A673 (cell line): Measurements from ENCODE around the gene MYO1C. TPM values are rescaled to one million over a fixed set of nuclear protein-coding genes. Genes with fewer than 3 reads are reported as not detected.

ENCODE experiments used
- BruUV-seq: library from RNA; stranded (reverse); fragments of 400-500 nt; replicated peaks from 2 replicates; lab custom pipeline; 2021; lab: Mats Ljungman, UMichigan
- CTCF ChIA-PET: fragments of 300-600 bp; sonication (Branson Sonifier 250); formaldehyde crosslinking; loops from one replicate; lab custom pipeline; 2022; ENCODE audit warnings: antibody characterized with exemption; lab: Charles Lee
- POLR2A ChIA-PET: fragments of 300-600 bp; sonication (Branson Sonifier 250); formaldehyde crosslinking; loops from one replicate; lab custom pipeline; 2022; ENCODE audit warnings: antibody characterized with exemption; ENCODE audit not compliant: low non-redundant PET; lab: Charles Lee
- DNase-seq: peaks from one replicate; pipeline ENCODE4 v3.0.0-alpha.2; 2015; ENCODE audit warnings: low spot score
- H3K27ac ChIP-seq: fragments of 200-600 bp; sonication (generic); 2 replicates; pipeline ENCODE4 v1.5.1; 2016; ENCODE audit warnings: mixed run types, low read depth, mild to moderate bottlenecking, mixed read lengths, antibody characterized with exemption, low read length; ENCODE audit not compliant: poor library complexity, severe bottlenecking
- H3K27me3 ChIP-seq: fragments of 200-600 bp; sonication (generic); replicated peaks from 2 replicates; pipeline ENCODE4 v1.6.1; 2017; ENCODE audit warnings: mixed run types, low read depth, mild to moderate bottlenecking, mixed read lengths, antibody characterized with exemption, low read length; ENCODE audit not compliant: insufficient read depth, poor library complexity
- H3K36me3 ChIP-seq: fragments of 200-600 bp; sonication (generic); 2 replicates; pipeline ENCODE4 v1.6.1; 2016; ENCODE audit warnings: mixed run types, mild to moderate bottlenecking, mixed read lengths, antibody characterized with exemption, low read length; ENCODE audit not compliant: insufficient read depth, poor library complexity, severe bottlenecking
- H3K4me1 ChIP-seq: fragments of 200-600 bp; sonication (generic); 2 replicates; pipeline ENCODE4 v1.6.1; 2017; ENCODE audit warnings: mixed run types, mild to moderate bottlenecking, mixed read lengths, antibody characterized with exemption, low read length; ENCODE audit not compliant: insufficient read depth, poor library complexity, severe bottlenecking
- H3K4me3 ChIP-seq: fragments of 200-600 bp; sonication (generic); 2 replicates; pipeline ENCODE4 v1.5.1; 2016; ENCODE audit warnings: low read depth, mixed run types, mild to moderate bottlenecking, mixed read lengths, low read length; ENCODE audit not compliant: poor library complexity, severe bottlenecking
- H3K9me3 ChIP-seq: fragments of 200-600 bp; sonication (generic); 2 replicates; pipeline ENCODE4 v1.6.1; 2016; ENCODE audit warnings: mixed run types, low read depth, mild to moderate bottlenecking, mixed read lengths, antibody characterized with exemption, low read length; ENCODE audit not compliant: poor library complexity, severe bottlenecking
- EZH2 ChIP-seq: fragments of 200-600 bp; sonication (generic); IDR thresholded peaks from 2 replicates; pipeline ENCODE4 v1.6.1; 2017; ENCODE audit warnings: borderline replicate concordance, low read depth, mild to moderate bottlenecking, mixed read lengths, antibody characterized with exemption, low read length; ENCODE audit not compliant: poor library complexity, severe bottlenecking
- intact Hi-C: fragments of 100-400 bp; cut with micrococcal nuclease; formaldehyde crosslinking; loops from one replicate; pipeline ENCODE4 v1.10.0; 2022; ENCODE audit not compliant: unreplicated experiment
- total RNA-seq: library from RNA; stranded (reverse); gene quantifications from 2 replicates; pipeline ENCODE4 v1.2.3, GENCODE V29; 2021
- TF ChIP-seq, protein P1 (sequence below): fragments of 300-800, 200-600 bp; sonication (generic); conservative IDR thresholded peaks from 2 replicates; pipeline ENCODE4 v1.5.1; 2017; ENCODE audit warnings: low read depth, mild to moderate bottlenecking, antibody characterized with exemption, low read length, moderate library complexity, mixed read lengths

The MYO1C gene
- total RNA-seq, 1 experiment from 2014 or later: 103 TPM

- Histone ChIP-seq H3K27me3 (no peaks in the 10 kb centered on the region), H3K4me1 (peaks cover 12% of the 10 kb centered on the region), H3K36me3 (peaks cover 8% of the 10 kb centered on the region), H3K27ac (no peak overlapping the region), H3K4me3 (no peak overlapping the region), H3K9me3 (no peaks in the 10 kb centered on the region)
- TF ChIP-seq EZH2: no peak
- TF ChIP-seq, protein P1, sequence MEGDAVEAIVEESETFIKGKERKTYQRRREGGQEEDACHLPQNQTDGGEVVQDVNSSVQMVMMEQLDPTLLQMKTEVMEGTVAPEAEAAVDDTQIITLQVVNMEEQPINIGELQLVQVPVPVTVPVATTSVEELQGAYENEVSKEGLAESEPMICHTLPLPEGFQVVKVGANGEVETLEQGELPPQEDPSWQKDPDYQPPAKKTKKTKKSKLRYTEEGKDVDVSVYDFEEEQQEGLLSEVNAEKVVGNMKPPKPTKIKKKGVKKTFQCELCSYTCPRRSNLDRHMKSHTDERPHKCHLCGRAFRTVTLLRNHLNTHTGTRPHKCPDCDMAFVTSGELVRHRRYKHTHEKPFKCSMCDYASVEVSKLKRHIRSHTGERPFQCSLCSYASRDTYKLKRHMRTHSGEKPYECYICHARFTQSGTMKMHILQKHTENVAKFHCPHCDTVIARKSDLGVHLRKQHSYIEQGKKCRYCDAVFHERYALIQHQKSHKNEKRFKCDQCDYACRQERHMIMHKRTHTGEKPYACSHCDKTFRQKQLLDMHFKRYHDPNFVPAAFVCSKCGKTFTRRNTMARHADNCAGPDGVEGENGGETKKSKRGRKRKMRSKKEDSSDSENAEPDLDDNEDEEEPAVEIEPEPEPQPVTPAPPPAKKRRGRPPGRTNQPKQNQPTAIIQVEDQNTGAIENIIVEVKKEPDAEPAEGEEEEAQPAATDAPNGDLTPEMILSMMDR: no peak
- intact Hi-C loops: loop anchor here (5.0 kb wide), 3 partner anchors 151 to 261 kb away; partner anchors contain the start of gene BHLHA9
- POLR2A ChIA-PET: no interaction called here
- CTCF ChIA-PET: no interaction called here
- no peak for DNase-seq
- no TSS peak for BruUV-seq
Measured at GRCh38 chr17:1518410-1518809, 25.9 kb upstream of the MYO1C start.

- peak within 1 kb of the TSS; percentile 91 for H3K27ac ChIP-seq
- ChIA-PET POLR2A (interaction anchor here (0.7 to 0.9 kb wide), 3 partner anchors 38 to 315 kb away, joined by 3 to 19 read pairs (median 13); no protein-coding TSS in a partner anchor), CTCF (interaction anchor here (0.6 to 1.9 kb wide), 6 partner anchors 53 to 787 kb away, joined by 3 to 25 read pairs (median 6); partner anchors contain the start of genes CRK and SMG6)
- DNase-seq: peak; percentile 99
- peak within 1 kb of the TSS; percentile 91 for H3K4me3 ChIP-seq
- TF ChIP-seq EZH2: no peak
- TF ChIP-seq, protein P1: no peak
- H3K4me1 ChIP-seq: peaks cover 25% of the 10 kb centered on the region
- H3K27me3 ChIP-seq: no peaks in the 10 kb centered on the region
- no peaks in the 10 kb centered on the region for H3K9me3 ChIP-seq
- BruUV-seq: no TSS peak
- peaks cover 4% of the 10 kb centered on the region for H3K36me3 ChIP-seq
- intact Hi-C loops: loop anchor here (5.0 kb wide), 3 partner anchors 149 to 259 kb away; partner anchors contain the start of gene BHLHA9
Measured at GRCh38 chr17:1516388-1517161, 24.1 kb upstream of the MYO1C start, which contains the start of gene INPP5K. Gene INPP5K, minus strand, starts transcription at chr17:1516612. Its CDS starts 113 bp downstream, at chr17:1516499.

DNA sequence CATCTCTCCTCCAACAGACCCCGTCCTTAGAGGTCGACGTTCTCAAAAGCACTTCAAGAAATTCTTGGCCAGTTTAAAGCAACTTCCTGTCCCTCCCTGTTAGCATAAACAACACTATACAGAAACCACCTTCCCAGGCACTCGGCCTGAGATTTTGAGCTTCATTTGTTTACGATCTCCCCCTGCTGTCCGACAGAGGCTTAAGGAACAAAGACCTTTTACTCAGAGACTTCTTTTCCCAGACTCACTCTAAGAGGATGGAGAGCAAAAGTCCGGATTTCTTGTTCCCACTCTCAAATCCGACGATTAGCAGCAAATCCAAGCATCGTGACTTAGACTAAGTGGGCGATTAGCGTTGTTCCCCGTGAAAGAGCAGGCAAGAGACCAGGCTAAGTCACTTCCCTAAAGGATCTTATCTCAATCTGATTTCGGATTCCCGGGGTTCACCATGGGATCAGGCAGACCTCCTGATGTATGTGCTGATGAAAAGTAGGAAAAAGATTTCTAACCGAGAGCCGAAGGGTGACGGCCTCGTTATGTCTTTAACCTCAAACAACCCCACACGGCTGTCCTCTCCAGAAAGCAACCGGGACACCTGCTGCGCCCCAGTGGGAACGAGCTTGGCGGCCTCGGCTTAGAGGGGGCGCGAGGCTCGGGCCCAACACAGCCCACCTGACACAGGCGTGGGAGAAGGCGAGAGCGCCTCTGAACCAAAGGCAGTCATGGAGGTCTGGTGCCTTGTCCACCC is 23.3 kb upstream of the MYO1C start:
- peaks cover 4% of the 10 kb centered on the region for H3K36me3 ChIP-seq
- no peak for TF ChIP-seq EZH2
- TF ChIP-seq, protein P1: peak; percentile 61
- intact Hi-C loops: loop anchor here (5.0 kb wide), 3 partner anchors 149 to 259 kb away; partner anchors contain the start of gene BHLHA9
- peak overlapping the region; percentile 66 for H3K27ac ChIP-seq
- DNase-seq: peak; percentile 85
- BruUV-seq: TSS peak; percentile 58
- peak overlapping the region; percentile 91 for H3K4me3 ChIP-seq
- no peaks in the 10 kb centered on the region for H3K27me3 ChIP-seq
- H3K4me1 ChIP-seq: peaks cover 32% of the 10 kb centered on the region
- ChIA-PET POLR2A (interaction anchor here (0.7 to 0.9 kb wide), 2 partner anchors 39 to 65 kb away, joined by 3 to 13 read pairs; no protein-coding TSS in a partner anchor), CTCF (interaction anchor here (0.6 to 1.9 kb wide), 8 partner anchors 31 to 787 kb away, joined by 3 to 25 read pairs (median 4); partner anchors contain the start of genes CRK and SMG6)
- no peaks in the 10 kb centered on the region for H3K9me3 ChIP-seq
